Uterus (tissue), 4 donors: ENCODE results near the gene DNAH1. TPM values are rescaled to one million over a fixed set of nuclear protein-coding genes. Genes with fewer than 3 reads are reported as not detected.

Experiments used
- DNase-seq, 2 donors: peaks; one replicate each; pipeline ENCODE4 v3.0.0-alpha.2; 2019 to 2020
- H3K27ac ChIP-seq, 2 donors: fragments of 200-600 bp; sonication (generic); 1 replicate in 1 of 2; 2 replicates in 1 of 2; pipeline ENCODE4 v1.5.1; 2016 to 2018
- H3K27me3 ChIP-seq, 2 donors: fragments of 200-600 bp; sonication (generic); one replicate each; pipeline ENCODE4 v1.5.1; 2018 to 2019; ENCODE audit warnings: control low read depth in 1 of 2
- H3K36me3 ChIP-seq, 2 donors: fragments of 200-600 bp; sonication (generic); one replicate each; pipeline ENCODE4 v1.5.1; 2019; ENCODE audit warnings: control low read depth in 1 of 2
- H3K4me1 ChIP-seq, 2 donors: fragments of 200-600 bp; sonication (generic); one replicate each; pipeline ENCODE4 v1.5.1; 2018 to 2019; ENCODE audit warnings: control low read depth in 1 of 2
- H3K4me3 ChIP-seq, 2 donors: fragments of 200-600 bp; sonication (generic); 1 replicate in 1 of 2; 2 replicates in 1 of 2; pipeline ENCODE4 v1.5.1; 2018 to 2019; ENCODE audit warnings: mild to moderate bottlenecking in 1 of 2
- H3K9me3 ChIP-seq, 2 donors: fragments of 200-600 bp; sonication (generic); one replicate each; pipeline ENCODE4 v1.5.1; 2019; ENCODE audit warnings: control low read depth in 1 of 2
- POLR2A ChIP-seq, 2 donors: fragments of 450-650 bp; IDR thresholded peaks; one replicate each; pipeline ENCODE4 v1.6.1; 2016; ENCODE audit warnings: antibody characterized with exemption in 2 of 2, mild to moderate bottlenecking in 1 of 2, moderate library complexity in 1 of 2
- intact Hi-C: fragments of 100-400 bp; cut with DNase I; formaldehyde crosslinking; loops from one replicate; pipeline ENCODE4 v1.15.1; 2023; ENCODE audit warnings: low total_unique reads
- total RNA-seq, 4 donors: library from RNA; depleted of rRNA in 3 of 4; stranded (reverse); fragments of >200 nt in 3 of 4; gene quantifications; one replicate each; pipeline versions ENCODE4 v1.1.0 to v1.2.4, GENCODE V29; 2014 to 2023
- TF ChIP-seq, protein P1 (sequence below), 4 experiments: fragments of 200-600 bp in 2 of 4; fragments of 450-650 bp in 2 of 4; sonication (generic) in 2 of 4; IDR thresholded peaks; one replicate each; pipeline ENCODE4 v1.5.1; 2016 to 2019; ENCODE audit warnings: antibody characterized with exemption in 4 of 4, mild to moderate bottlenecking in 2 of 4, moderate library complexity in 1 of 4
- donor health status: DM: yes; HTN: yes; CAD: no.

The DNAH1 gene
- total RNA-seq, 4 donors from 2014 or later, result 5.1 to 46.2 (median 11.0) TPM

DNA sequence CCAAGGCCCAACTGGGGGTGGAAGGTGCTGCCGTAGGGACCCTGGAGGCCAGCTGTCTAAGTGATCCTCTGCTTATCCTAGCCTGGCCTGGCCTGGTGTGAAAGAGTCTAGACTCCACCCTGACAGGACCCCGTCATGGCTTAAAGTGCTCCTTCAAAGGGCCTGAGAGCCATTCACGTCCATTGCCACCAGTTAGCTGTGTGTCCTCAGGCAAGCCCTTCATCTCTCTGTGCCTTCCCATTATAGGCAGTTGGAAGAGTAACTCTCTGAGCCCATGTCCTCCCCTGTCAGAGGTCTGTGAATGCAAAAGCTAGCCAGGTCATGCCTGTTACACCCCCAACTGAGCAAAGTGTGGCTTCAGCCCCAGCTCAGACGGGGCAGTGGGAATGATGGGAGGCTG lies 9.1 kb upstream of the DNAH1 start:
- no peaks in the 10 kb centered on the region for H3K9me3 ChIP-seq
- no peak overlapping the region for H3K27ac ChIP-seq
- TF ChIP-seq, protein P1, sequence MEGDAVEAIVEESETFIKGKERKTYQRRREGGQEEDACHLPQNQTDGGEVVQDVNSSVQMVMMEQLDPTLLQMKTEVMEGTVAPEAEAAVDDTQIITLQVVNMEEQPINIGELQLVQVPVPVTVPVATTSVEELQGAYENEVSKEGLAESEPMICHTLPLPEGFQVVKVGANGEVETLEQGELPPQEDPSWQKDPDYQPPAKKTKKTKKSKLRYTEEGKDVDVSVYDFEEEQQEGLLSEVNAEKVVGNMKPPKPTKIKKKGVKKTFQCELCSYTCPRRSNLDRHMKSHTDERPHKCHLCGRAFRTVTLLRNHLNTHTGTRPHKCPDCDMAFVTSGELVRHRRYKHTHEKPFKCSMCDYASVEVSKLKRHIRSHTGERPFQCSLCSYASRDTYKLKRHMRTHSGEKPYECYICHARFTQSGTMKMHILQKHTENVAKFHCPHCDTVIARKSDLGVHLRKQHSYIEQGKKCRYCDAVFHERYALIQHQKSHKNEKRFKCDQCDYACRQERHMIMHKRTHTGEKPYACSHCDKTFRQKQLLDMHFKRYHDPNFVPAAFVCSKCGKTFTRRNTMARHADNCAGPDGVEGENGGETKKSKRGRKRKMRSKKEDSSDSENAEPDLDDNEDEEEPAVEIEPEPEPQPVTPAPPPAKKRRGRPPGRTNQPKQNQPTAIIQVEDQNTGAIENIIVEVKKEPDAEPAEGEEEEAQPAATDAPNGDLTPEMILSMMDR (IDR thresholded peaks at IDR 0.05), result no peak
- no peak for TF ChIP-seq POLR2A (IDR thresholded peaks at IDR 0.05)
- no peaks in the 10 kb centered on the region for H3K4me1 ChIP-seq
- H3K27me3 ChIP-seq, result no peaks in the 10 kb centered on the region
- intact Hi-C loops, result no loop called here
- H3K36me3 ChIP-seq, result no peaks in the 10 kb centered on the region
- no peak for DNase-seq
- no peak overlapping the region for H3K4me3 ChIP-seq

DNA sequence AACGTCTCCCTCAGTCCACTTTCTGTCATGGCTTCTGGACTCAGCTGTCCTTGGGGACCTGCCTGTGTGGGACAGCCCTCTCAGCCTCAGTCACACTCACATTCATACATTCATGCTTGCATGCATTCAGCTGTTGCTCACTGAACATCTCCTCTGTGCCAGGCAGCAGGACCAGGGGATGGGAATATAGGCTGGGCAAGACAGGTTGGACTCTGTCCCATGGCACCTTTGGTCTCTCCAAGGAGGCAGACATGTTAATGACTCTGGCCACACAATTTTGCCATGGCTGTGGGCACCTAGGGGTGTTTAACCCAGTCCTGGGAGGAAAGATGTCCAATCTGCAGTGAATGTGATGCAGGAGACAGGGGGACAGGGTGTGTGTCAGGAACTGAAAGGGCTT lies 7.8 kb upstream of the DNAH1 start:
- Histone ChIP-seq H3K9me3 (no peaks in the 10 kb centered on the region), H3K36me3 (no peaks in the 10 kb centered on the region), H3K4me3 (no peak overlapping the region), H3K4me1 (no peaks in the 10 kb centered on the region), H3K27ac (no peak overlapping the region), H3K27me3 (no peaks in the 10 kb centered on the region)
- TF ChIP-seq, protein P1 (IDR thresholded peaks at IDR 0.05), result no peak
- TF ChIP-seq POLR2A (IDR thresholded peaks at IDR 0.05), result no peak
- DNase-seq, result no peak
- intact Hi-C loops, result no loop called here

DNA sequence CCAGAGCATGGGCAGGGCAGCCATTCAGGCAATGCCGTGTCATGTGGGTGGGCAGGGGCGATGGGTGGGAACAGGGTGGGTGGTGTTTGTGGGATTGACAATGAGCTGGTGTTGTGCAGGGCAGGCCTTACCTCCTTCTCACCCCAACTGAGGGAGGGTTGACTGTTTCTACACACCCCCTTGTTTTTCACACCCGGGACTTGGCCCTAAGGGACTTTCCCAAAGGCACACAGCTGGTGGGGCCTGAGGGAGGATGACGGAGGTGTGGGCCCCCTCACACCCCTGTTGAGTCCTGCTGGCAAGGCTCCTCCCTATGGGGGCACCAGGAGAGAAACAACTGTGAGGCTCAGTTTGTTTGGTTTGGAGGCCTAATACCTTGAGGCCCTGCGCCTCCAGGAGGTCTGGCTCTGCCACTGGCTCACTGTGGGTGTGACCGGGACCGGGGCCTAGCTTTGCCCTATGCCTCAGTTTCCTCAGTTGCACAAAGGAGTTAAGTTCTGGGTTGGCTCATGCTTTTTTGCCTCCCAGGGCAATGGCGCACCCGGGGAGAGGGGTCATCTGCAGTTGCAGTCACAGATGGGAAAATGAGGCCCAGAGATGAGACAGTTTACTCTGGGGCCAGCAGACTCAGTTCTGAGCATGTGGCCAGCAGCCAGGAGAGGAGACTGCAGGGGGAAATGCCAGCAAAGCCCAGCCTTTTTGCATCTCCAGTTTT lies 5.1 kb upstream of the DNAH1 start:
- DNase-seq, result no peak
- H3K27me3 ChIP-seq, result no peaks in the 10 kb centered on the region
- no peaks in the 10 kb centered on the region for H3K36me3 ChIP-seq
- TF ChIP-seq, protein P1 (IDR thresholded peaks at IDR 0.05), result no peak
- no peak for TF ChIP-seq POLR2A (IDR thresholded peaks at IDR 0.05)
- H3K9me3 ChIP-seq, result no peaks in the 10 kb centered on the region
- no peaks in the 10 kb centered on the region for H3K4me1 ChIP-seq
- no peak overlapping the region for H3K4me3 ChIP-seq
- intact Hi-C loops, result no loop called here
- H3K27ac ChIP-seq, result no peak overlapping the region

DNA sequence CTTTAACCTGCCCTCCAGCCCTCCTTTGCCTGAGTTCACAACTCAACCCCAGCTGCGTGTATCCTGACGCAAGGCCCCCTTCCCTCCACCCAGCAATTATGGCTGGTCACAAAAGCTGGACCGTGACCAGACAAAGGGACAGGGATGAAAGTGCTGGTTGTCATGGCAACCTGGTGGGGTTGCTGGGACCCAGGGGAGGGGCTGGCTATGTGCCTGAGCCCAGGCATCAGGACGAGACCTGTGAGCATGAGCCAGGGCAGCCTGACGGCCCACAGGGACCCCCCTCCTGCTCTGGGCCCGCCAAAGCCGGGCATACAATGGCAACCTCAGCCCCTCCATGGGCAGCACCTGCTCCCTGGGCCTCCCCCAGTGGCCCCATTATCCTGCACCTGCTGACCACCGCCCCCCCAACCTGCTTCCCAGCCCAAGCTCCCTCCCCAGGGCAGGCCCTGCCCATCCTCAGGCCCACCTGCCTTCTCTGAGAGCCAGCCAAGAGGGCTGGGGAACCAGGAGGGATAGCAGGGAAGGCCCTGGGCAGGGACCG lies 4.5 kb upstream of the DNAH1 start:
- DNase-seq, result no peak

More for the DNA sequence above, 4.5 kb upstream of the DNAH1 start:
- Histone ChIP-seq H3K27ac (no peak overlapping the region), H3K27me3 (no peaks in the 10 kb centered on the region), H3K36me3 (no peaks in the 10 kb centered on the region), H3K4me1 (no peaks in the 10 kb centered on the region), H3K4me3 (no peak overlapping the region), H3K9me3 (no peaks in the 10 kb centered on the region)
- TF ChIP-seq, protein P1 (IDR thresholded peaks at IDR 0.05), result no peak
- TF ChIP-seq POLR2A (IDR thresholded peaks at IDR 0.05), result no peak
- intact Hi-C loops, result no loop called here
